Skin of body (tissue), 2 donors: Measurements from ENCODE around the gene MED7. TPM values are rescaled to one million over a fixed set of nuclear protein-coding genes. Genes with fewer than 3 reads are reported as not detected.
"Not testable (repeated sequence)": the region's sequence is repeated elsewhere in the genome, so short reads cannot be mapped to it uniquely, and the experiment has no call there.

Experiments
- DNase-seq: peaks from one replicate; lab custom pipeline; 2025; lab: John Stamatoyannopoulos, UW
- total RNA-seq: library from RNA; depleted of rRNA; stranded (reverse); fragments of >200 nt; gene quantifications from one replicate; pipeline ENCODE4 v1.2.3, GENCODE V29; 2014

MED7 gene, protein sequence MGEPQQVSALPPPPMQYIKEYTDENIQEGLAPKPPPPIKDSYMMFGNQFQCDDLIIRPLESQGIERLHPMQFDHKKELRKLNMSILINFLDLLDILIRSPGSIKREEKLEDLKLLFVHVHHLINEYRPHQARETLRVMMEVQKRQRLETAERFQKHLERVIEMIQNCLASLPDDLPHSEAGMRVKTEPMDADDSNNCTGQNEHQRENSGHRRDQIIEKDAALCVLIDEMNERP
- total RNA-seq: 10.7 TPM

DNA sequence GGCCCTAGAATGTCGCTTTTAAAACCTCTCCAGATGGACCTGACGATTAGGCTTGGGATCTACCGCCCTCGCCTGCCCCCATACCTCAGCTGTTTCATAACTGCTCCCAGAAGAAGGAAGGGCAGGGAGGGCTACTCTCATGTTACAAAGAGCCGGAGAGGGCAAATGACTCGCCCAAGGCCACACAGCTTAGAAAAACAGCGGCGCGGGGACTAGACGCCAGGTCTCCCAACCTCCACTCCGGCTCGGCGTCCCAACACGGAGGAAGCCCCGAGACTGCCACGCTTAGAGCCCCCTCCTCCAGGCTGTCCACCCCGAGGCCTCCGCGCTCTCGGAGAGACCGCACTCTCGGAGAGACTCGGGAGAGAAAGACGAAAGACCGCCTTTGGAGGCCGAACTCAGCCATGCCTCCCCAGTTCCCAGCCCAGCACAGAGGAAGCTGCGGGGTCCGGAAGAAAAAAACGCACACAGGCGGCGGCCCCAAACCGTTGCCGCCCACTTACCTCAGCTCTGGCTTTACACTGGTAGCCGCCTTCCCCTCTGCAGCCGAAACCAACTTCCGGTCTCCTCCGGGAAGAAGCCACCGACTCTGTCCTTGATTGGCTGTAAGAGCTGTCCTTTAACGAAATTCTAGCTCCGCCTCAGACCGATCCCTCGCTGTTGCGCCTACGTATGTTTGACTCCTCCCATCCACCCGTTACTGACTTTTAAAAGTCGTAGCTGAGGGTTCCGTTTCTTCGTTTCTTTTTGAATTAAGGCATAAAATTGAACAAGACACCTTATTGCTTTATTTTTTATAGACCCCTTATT, at the start of gene MED7:
MED7 (minus strand) TSS at position 549 of the 810 bp plus-strand sequence. CDS start 3,434 bp downstream, outside the sequence.
- DNase-seq: peak; percentile 99

DNA sequence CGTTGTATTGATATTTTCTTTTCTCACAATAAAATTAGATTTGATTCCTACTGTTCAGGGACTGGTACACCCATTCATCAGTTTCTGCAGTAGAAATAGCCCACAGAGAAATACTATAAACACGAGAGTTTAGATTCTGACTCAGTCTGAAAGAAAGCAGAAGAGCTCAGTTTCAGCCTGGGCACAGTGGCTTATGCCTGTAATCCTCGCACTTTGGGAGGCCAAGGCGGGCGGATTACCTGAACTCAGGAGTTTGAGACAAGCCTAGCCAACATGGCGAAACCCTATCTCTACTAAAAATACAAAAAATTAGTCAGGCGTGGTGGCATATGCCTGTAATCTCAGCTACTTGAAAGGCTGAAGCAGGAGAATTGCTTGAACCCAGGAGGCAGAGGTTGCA, 46.6 kb upstream of the MED7 start:
- no peak for DNase-seq

DNA sequence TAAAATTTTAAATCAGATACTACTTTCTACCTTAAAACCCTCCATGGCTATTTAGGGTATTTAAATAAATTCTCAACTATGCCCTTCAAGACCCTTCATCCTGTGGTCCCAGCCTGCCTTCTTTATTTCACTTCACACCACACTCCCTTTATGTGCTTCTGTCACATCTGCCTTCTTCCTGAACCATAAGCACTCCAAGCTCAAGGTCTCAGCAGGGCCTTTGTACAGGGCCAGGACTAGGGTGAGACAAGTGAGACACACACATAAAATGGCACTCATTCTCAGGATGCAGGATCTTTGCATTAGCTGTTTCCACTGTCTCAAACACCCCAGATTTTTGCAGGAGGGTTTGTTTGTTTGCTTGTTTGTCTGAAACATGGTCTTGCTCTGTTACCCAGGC, 45.6 kb upstream of the MED7 start:
- DNase-seq: no peak

DNA sequence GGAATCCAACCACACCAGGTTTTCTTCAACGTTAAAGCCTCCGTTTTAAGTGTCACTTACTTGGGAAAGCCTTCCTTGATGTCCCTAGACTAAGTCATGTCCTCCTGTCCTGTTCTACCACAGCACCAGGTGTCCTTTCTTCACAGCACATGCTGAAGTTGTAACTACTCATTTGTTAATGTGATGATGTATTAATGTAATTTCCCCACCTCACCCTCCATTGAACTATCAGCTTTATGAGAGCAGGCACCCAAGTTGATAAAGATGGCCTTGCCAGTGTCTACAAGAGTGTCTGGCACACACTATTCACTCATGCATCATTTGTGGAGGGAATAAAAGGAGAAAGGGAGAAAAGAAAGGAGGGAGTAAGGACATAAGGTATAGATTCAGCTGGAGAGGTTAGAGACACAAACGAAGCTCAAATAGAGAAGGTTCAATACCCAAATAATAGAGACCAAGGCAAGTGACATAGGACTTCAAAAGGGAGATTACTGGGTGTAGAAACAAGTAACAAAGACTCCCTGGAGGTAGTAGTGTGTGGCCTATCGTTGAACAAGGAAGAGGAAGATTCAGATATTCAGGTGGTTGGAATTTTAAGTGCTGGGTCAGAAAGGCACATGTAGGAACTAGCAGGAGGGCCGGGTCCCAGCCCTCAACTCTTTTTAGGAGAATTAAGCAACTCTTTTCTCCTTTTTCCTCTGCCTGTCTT, 44.5 kb upstream of the MED7 start:
- DNase-seq: no peak

DNA sequence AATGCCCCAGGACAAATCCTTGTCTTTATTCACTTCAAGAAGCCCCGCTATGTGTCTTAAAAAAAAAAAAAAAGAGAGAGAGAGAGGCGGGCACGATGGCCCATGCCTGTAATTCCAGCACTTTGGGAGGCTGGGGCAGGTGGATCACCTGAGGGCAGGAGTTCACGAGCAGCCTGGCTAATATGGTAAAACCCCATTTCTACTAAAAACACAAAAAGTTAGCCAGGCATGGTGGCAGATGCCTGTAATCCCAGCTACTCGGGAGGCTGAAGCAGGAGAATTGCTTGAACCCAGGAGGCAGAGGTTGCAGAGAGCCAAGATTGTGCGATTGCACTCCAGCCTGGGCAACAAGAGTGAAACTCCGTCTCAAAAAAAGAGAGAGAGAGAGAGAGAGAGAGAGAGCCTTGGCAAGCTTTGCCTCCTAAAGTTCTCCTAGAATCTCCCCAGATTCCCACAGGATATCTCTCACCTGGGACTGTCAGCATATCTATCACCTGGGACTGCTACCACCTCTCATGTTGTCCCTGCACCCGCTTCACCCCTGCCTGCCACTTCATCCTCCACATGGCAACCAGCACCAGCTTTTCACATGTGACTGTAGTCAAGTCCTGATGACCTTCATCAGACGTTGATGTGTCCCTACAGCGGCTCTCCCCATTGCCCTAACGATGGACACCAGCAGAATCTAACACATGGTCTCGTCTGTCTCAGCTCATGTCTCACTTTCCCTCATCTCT, 43.8 kb upstream of the MED7 start:
- DNase-seq: no peak

DNA sequence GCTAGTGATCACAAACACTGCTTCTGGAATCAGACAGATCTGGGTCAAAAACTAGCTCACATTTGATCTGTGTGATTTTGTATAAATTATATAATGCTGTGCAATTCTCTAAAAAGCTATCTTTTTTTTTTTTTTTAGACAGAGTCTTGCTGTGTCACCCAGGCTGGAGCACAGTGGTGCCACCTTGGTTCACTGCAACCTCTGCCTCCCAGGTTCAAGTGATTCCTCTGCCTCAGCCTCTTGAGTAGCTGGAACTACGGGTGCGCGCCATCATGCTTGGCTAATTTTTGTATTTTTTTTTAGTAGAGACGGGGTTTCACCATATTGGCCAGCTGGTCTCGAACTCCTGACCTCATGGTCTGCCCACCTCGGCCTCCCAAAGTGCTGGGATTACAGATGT, 42.5 kb upstream of the MED7 start:
- DNase-seq: not testable (repeated sequence)

DNA sequence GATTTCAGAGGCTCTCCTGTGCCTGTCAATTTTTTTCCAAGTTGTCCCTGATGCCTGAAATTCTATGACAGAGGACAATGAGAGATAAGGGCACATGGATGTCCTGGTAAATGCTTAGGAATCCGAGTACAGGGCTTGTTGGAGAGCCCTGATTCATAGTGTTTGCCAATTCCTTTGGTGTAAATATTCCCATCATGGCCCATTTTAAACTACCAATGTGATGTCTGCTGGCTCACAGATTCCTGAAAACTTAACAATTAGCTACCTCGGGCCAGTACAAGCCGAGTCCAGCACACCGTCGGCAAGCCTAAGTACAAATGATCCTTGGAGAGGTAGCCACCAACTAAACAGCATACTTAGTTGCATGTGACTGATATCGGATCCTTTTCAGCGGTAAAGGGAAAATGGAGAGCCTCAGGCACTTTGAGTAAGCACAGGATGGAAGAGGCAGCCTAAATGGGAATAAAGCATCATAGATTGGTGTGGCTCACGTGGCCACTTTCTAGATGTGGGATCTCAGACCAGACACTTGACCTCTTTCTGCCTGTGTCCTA, 41.5 kb upstream of the MED7 start:
- no peak for DNase-seq

DNA sequence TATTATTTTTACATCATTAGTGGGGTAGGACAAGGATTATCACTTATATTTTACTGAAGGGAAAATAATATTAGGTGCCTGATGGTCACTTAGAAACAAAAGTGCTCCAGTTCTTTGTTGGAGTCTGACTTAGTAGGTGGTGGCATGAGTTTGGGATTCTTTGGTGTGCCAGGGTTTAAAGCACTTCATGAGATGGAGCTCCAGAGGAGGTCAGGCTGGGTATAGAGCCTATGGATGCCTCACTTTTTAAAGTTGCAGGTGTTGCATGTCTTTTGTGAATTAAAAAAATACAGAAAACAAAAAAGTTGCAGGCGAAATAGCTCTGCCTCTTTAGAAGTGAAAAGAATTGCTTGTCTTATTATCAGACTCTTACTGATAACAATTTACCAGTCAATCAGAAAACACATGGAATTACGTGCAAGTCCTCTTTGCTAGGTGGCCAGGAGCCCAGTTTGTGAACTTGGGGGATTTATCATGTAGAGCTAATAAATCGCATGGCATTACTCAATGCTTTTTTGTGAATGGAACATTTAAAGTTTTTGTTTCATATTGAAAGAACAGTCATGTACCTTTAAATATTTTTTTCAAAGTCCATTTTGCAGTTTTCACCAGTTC, 39.6 kb upstream of the MED7 start:
- DNase-seq: no peak

DNA sequence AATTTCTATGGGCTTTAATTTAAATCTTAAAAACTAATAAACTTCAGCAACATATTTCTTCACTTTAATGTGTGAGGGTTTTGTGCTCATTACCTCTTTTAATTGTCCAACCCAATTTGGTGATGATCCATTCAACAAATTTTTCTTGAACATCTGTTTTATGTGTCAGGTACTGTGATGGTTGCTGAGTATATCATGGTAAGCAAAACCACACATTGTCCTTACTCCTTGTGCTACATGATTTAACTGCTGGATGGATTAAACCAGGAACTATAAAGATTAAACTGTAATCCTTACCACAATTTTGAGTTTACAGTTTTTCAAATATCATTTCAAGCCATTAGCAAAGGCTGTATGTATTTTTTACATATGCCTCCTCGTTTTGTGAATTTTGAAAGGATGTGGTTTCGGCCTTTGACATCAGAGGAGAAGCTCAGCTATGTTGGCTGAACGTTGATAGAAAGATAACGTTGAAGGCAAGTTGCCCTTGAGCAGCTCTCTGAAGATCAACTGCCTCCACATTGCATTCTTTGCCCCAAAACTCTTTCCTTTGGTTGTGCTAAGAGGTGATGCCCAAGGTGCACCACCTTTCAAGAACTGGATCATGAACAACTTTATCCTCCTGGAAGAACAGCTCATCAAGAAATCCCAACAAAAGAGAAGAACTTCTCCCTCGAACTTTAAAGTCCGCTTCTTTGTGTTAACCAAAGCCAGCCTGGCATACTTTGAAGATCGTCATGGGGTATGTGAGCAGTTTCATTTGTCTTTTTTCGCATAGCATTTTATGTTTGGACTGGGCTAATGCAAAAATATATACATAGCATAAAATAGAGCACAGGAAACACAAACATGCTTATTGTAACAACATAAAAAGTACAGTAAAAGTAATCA, 38.0 kb upstream of the MED7 start, which contains the start of gene ITK:
ITK (plus strand) TSS at position 467 of the 891 bp plus-strand sequence; CDS start at position 605, 138 bp downstream.
- no peak for DNase-seq

DNA sequence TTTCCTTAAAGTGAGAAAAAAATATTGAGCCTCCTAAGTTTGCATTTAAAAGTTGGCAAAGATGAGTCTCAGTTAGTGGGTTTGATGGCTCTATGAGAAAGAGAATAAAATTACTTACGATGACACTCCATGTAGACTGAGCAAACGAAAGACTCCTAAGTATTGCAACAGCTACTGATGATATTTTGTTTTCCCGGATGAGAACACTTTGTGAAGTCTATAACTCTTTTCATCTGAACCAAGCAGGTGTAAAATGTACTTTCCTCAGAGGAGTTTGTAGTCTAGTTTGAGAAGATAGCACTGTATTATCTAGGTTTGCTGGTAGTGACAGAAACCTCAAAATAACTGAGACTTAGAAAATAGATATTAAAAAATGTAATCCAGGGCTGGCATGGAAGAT, 36.3 kb upstream of the MED7 start:
- no peak for DNase-seq

DNA sequence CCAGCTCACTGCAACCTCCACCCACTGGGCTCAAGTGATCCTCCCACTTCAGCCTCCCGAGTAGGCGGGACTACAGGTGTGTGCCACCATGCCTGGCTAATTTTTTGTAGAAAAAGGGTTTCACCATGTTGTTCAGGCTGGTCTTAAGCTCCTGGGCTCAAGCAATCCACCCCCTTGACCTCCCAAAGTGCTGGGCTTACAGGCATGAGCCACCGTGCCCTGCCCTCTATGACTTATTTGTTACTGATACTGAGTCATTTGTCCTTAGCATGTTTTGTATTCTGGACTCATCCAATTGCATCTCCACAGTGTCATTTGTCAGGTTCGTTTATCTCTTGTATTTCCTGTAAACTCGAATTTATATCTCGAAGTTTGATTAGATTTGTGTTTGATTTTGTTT, 35.3 kb upstream of the MED7 start:
- no peak for DNase-seq

DNA sequence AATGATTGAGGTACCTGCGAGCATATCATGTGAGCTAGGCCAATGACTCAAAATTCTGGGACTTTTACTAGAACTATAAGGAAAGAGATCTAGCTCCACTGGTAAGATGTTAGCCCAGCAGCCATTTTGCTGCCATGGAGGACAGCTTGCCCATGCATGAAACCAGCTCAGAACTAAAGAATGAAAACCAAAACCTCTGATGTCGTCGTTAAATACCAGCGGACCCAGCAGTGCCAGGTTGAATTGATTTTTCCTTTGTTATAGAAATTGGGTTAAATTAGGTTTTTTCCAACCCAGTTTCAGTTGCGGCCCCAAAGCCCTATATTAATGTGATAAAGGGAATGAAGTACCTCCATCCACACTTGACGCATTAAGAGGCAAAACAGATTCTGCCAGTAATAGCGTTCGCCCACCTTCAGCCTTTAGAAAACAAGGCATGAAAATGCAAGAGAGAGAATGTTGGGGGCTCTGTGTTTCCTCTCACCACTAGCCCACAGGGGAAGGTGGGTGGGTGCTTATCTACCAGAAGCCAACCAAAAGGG, 32.5 kb upstream of the MED7 start:
- no peak for DNase-seq

DNA sequence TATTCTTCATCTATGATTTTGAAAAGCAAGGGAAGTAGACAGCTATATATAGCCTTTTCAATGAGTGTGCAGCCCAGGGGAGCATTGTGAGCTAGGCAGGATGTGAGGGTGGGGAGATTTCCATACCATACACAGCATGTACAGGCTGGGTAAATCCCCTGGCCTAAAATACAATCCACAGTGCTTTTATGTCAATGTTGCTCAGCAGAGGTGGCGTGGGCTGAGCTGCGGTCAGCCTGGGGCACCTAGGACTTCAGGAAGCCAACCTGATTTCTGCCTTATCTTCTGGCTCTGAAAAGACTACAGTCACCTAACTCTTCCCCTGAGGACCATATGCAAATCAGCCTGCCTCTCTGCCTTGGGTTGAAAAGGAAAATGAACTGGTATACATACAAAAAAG, 29.7 kb upstream of the MED7 start:
- DNase-seq: no peak

DNA sequence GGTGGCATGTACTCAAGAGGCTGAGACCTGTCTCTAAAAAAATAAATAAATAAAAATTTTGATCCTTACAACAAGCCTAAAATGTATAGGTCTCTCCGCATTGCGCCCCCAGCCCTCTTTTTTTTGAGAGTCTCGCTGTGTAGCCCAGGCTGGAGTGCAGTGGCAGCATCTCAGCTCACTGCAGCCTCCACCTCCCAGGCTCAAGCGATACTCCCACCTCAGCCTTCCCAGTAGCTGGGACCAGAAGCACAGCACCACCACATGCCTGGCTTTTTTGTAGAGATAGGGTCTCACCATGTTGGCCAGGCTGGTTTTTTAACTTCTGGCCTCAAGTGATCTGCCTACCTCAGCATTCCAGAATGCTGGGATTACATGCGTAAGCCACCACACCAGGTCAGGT, 25.6 kb upstream of the MED7 start:
- DNase-seq: no peak

DNA sequence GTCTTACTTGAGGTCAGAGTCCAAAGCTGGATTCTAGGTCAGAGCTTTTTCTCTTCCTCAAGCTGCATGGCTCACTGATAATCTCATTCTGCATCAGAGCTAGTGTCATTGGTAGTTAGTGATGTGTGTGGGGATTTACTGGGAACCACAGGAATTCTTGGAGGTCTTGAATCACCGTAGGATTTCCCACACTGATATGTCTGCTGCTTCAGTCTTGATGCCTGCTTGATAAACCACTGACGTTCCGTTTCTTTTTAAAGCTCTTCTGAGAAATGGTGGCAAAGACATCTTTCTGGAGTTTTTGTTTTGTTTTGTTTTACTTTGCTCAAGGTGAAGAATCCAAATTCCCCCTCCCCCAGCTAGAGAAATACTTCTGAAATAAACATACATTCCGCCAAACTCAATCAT, 24.6 kb upstream of the MED7 start:
- DNase-seq: no peak

DNA sequence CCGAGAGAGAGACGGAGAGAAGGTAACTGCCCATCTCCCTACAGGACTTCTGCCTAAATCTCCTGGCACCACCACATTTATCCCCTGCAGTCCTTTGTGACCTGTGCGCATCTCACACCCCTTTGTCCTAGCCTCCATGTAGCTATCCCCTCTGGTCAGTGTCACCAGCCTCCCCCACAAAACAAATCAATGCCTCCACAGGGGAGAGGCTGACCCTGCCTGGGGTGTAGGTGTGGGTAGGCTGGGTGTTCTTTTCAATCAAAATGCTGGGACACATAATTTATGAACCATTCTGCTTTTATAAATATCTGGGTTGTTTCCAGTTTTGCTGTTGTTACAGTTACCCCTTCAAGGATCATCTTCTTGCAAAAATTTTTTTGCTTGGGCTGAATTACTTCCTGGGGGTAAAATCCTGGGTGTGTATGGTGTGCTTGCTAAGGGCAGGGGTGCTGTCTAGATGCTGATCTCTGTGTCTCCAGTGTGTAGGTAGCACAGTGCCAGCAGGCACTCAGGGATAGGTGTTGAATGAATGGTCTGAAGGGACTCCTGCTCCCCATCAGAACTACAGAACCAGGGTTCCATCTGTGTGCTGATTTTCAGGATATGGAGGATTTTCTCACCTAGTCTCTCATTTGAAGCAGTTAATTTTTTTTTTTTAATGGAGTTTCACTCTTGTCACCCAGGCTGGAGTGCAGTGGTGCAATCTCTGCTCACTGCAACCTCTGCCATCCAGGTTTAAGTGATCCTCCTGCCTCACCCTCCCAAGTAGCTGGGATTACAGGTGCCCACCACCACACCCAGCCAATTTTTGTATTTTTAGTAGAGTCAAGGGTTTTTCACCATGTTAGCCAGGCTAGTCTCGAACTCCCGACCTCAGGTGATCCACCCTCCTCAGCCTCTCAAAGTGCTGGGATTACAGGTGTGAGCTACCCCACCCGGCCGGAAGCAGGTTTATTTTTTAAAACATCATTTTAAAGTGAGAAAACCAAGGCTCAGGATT, 23.8 kb upstream of the MED7 start, which contains the start of gene GARIN3:
GARIN3 (minus strand) TSS at position 51 of the 1,000 bp plus-strand sequence. CDS start 96 bp downstream, outside the sequence.
- DNase-seq: no peak

DNA sequence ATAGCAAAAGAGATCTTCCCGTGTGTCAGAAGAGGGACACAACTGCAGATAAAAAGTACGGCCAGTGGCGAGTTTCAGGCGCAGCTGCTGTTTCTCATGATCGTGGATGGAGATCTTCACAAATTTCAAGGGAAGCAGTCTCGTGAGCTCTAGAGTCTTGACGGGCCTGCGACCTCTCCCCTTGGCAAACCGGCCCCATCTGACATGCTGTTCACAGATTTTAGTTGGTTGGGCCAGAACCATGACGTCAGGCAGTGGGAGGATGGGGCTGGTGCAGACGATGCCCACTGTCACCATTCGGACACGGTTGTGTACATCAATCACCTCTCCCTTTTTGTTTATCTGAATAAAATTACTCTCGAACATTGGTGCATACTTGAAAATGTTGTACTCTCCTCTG, 23.0 kb upstream of the MED7 start:
- no peak for DNase-seq

DNA sequence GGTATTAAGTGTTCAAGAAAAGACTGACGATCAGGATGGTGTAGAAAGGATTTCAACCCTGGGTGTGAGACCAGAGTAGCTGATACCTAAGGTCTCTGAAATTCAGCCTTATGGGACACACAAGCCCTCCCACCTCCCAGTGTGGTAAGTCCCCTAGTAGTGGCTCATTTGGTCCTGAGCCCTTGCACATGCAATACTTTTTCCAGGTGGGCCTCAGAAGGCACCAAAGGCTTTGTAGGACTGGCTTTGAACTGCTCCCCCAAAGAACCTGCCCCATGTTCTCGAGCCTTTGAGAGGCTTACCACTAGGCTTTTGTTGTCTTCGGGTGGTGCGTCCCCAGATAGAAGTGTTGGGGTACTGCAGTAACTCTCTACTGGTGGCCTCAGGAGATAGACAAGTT, 22.6 kb upstream of the MED7 start:
- no peak for DNase-seq
